ENCODE measurements around the gene MBD4. TPM values are rescaled to one million over a fixed set of nuclear protein-coding genes. Genes with fewer than 3 reads are reported as not detected.
A peak's percentile ranks its signal among the peaks of the same experiment; 100 is the strongest.
"Not testable (repeated sequence)": the region's sequence is repeated elsewhere in the genome, so short reads cannot be mapped to it uniquely, and the experiment has no call there.

MBD4 gene
- total and polyA plus RNA-seq, 4 donors = 16.7 to 49.8 (median 36.2) TPM

GRCh38 chr3:129391583-129391982, 48.2 kb downstream of the MBD4 start:
- DNase-seq = not testable (repeated sequence)
- peaks cover 0 to 18% (median 0%) of the 10 kb centered on the region in 5 donors for H3K4me1 ChIP-seq (ENCODE audit: control insufficient read depth in 5 of 5, insufficient read depth in 5 of 5, low read length in 5 of 5)

GRCh38 chr3:129389572-129389937, 50.2 kb downstream of the MBD4 start:
- no peak for DNase-seq
- Histone ChIP-seq H3K9ac (ENCODE audit: insufficient read depth in 1 of 2, low read length in 2 of 2) (no peak overlapping the region), H3K27ac (ENCODE audit: low read depth in 1 of 2, low read length in 1 of 2) (peak overlapping the region; percentile 61 to 62), H3K9me3 (ENCODE audit: control insufficient read depth in 4 of 4, insufficient read depth in 3 of 4, low read length in 3 of 4) (no peaks in the 10 kb centered on the region), H3K27me3 (ENCODE audit: control insufficient read depth in 3 of 3, insufficient read depth in 3 of 3, low read length in 2 of 3) (no peaks in the 10 kb centered on the region), H3K4me1 (ENCODE audit: control insufficient read depth in 5 of 5, insufficient read depth in 5 of 5, low read length in 5 of 5) (peaks cover 0 to 12% (median 0%) of the 10 kb centered on the region in 5 donors), H3K4me3 (no peak overlapping the region), H3K36me3 (ENCODE audit: control insufficient read depth in 4 of 4, insufficient read depth in 4 of 4, low read length in 4 of 4) (peaks cover 9 to 29% (median 16%) of the 10 kb centered on the region in 4 donors)
- 85 to 86% methylated on average over 3 of the region's 3 CpGs for WGBS, 2 donors
- no peak for ATAC-seq (ENCODE audit: insufficient read depth, low FRiP score)
- TF ChIP-seq CTCF (IDR thresholded peaks at IDR 0.05; ENCODE audit: control extremely low read depth, extremely low read depth) = no peak

More at GRCh38 chr3:129391583-129391982, 48.2 kb downstream of the MBD4 start:
- 70 to 90% methylated on average over 4 of the region's 4 CpGs for WGBS, 2 donors
- H3K9me3 ChIP-seq (ENCODE audit: control insufficient read depth in 4 of 4, insufficient read depth in 3 of 4, low read length in 3 of 4); H3K4me3 ChIP-seq; H3K9ac ChIP-seq (ENCODE audit: insufficient read depth in 1 of 2, low read length in 2 of 2); H3K27me3 ChIP-seq (ENCODE audit: control insufficient read depth in 3 of 3, insufficient read depth in 3 of 3, low read length in 2 of 3); ATAC-seq (ENCODE audit: insufficient read depth, low FRiP score): not testable (repeated sequence)
- H3K36me3 ChIP-seq (ENCODE audit: control insufficient read depth in 4 of 4, insufficient read depth in 4 of 4, low read length in 4 of 4) = peaks cover 9 to 38% (median 17%) of the 10 kb centered on the region in 4 donors
- H3K27ac ChIP-seq (ENCODE audit: low read depth in 1 of 2, low read length in 1 of 2) = peak overlapping the region in 1 of 2 donors; percentile 37

GRCh38 chr3:129388791-129389571, 50.8 kb downstream of the MBD4 start:
- not testable (repeated sequence) for H3K4me3 ChIP-seq; DNase-seq; ATAC-seq (ENCODE audit: insufficient read depth, low FRiP score); H3K27me3 ChIP-seq (ENCODE audit: control insufficient read depth in 3 of 3, insufficient read depth in 3 of 3, low read length in 2 of 3); H3K9me3 ChIP-seq (ENCODE audit: control insufficient read depth in 4 of 4, insufficient read depth in 3 of 4, low read length in 3 of 4); H3K9ac ChIP-seq (ENCODE audit: insufficient read depth in 1 of 2, low read length in 2 of 2); H3K4me1 ChIP-seq (ENCODE audit: control insufficient read depth in 5 of 5, insufficient read depth in 5 of 5, low read length in 5 of 5)
- Histone ChIP-seq H3K36me3 (ENCODE audit: control insufficient read depth in 4 of 4, insufficient read depth in 4 of 4, low read length in 4 of 4) (peaks cover 9 to 26% (median 16%) of the 10 kb centered on the region in 4 donors), H3K27ac (ENCODE audit: low read depth in 1 of 2, low read length in 1 of 2) (peak overlapping the region; percentile 61 to 81)
- WGBS, 2 donors = 63 to 79% methylated on average over 8 of the region's 8 CpGs

- DNase-seq = peak in 2 of 3 donors; percentile 16 to 53
- no peaks in the 10 kb centered on the region for H3K9me3 ChIP-seq (ENCODE audit: control insufficient read depth in 4 of 4, insufficient read depth in 3 of 4, low read length in 3 of 4)
- no peak overlapping the region for H3K4me3 ChIP-seq
- H3K4me1 ChIP-seq (ENCODE audit: control insufficient read depth in 5 of 5, insufficient read depth in 5 of 5, low read length in 5 of 5) = peaks cover 0 to 9% (median 0%) of the 10 kb centered on the region in 5 donors
- no peak for TF ChIP-seq CTCF (IDR thresholded peaks at IDR 0.05; ENCODE audit: control extremely low read depth, extremely low read depth)
- ATAC-seq (ENCODE audit: insufficient read depth, low FRiP score) = no peak
- H3K27me3 ChIP-seq (ENCODE audit: control insufficient read depth in 3 of 3, insufficient read depth in 3 of 3, low read length in 2 of 3) = no peaks in the 10 kb centered on the region
- no peak overlapping the region for H3K9ac ChIP-seq (ENCODE audit: insufficient read depth in 1 of 2, low read length in 2 of 2)
- peaks cover 5 to 20% (median 16%) of the 10 kb centered on the region in 4 donors for H3K36me3 ChIP-seq (ENCODE audit: control insufficient read depth in 4 of 4, insufficient read depth in 4 of 4, low read length in 4 of 4)
- 71 to 82% methylated on average over 5 of the region's 5 CpGs for WGBS, 2 donors
- H3K27ac ChIP-seq (ENCODE audit: low read depth in 1 of 2, low read length in 1 of 2) = peak overlapping the region in 1 of 2 donors; percentile 53
These were observed 52.3 kb downstream of the MBD4 start for GRCh38 chr3:129387487-129387886.
